ENCODE data around the gene SCG3. TPM values are rescaled to one million over a fixed set of nuclear protein-coding genes. Genes with fewer than 3 reads are reported as not detected.

SCG3 gene
- total RNA-seq, 1 experiment from 2014 or later = not detected

DNA sequence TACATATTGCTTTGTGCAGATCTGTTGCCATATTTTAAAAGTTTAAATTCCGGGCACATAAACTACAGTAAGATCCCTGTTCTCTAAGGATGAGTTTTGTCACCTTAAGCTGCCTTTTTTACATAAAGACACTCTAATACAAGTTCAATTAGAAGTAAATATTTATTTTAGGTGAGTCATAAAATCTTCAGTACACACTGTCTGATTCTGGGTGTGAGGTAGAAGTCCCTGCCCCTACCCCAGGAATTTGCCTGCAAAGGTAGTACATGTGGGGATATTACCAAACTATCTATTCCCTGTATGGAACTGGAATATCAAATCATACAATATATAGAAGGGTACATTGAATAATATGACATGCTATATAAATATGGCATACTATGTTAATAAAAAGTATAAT, 6.3 kb downstream of the SCG3 start:
- CTCF ChIA-PET = no interaction called here
- Mint-ChIP-seq H3K27ac (ENCODE audit: unreplicated experiment) (no peak overlapping the region), H3K4me3 (ENCODE audit: unreplicated experiment) (no peak overlapping the region), H3K9me3 (ENCODE audit: unreplicated experiment) (no peaks in the 10 kb centered on the region), H3K36me3 (ENCODE audit: insufficient read depth, unreplicated experiment) (no peaks in the 10 kb centered on the region), H3K4me1 (ENCODE audit: low read depth, unreplicated experiment) (peaks cover 5% of the 10 kb centered on the region), H3K27me3 (ENCODE audit: insufficient read depth, unreplicated experiment) (peaks cover 12% of the 10 kb centered on the region)
- no TSS peak for BruUV-seq (replicated peaks)
- Histone ChIP-seq H3K9me3 (no peaks in the 10 kb centered on the region), H3K4me1 (0 out of 2 replicates have a peak, but pooled peaks cover 4% of the 10 kb centered on the region), H3K27me3 (replicated peaks; ENCODE audit: control insufficient read depth, insufficient read depth, low read length) (no peaks in the 10 kb centered on the region), H3K36me3 (ENCODE audit: control insufficient read depth, insufficient read depth, low read length) (no peaks in the 10 kb centered on the region), H3K4me3 (ENCODE audit: low read depth, low read length) (no peak overlapping the region)
- peak in 1 of 2 experiments; percentile 5 for DNase-seq
- intact Hi-C loops (cut with micrococcal nuclease; ENCODE audit: unreplicated experiment) = no loop called here
- POLR2A ChIA-PET = no interaction called here
- TF ChIP-seq, protein P1, sequence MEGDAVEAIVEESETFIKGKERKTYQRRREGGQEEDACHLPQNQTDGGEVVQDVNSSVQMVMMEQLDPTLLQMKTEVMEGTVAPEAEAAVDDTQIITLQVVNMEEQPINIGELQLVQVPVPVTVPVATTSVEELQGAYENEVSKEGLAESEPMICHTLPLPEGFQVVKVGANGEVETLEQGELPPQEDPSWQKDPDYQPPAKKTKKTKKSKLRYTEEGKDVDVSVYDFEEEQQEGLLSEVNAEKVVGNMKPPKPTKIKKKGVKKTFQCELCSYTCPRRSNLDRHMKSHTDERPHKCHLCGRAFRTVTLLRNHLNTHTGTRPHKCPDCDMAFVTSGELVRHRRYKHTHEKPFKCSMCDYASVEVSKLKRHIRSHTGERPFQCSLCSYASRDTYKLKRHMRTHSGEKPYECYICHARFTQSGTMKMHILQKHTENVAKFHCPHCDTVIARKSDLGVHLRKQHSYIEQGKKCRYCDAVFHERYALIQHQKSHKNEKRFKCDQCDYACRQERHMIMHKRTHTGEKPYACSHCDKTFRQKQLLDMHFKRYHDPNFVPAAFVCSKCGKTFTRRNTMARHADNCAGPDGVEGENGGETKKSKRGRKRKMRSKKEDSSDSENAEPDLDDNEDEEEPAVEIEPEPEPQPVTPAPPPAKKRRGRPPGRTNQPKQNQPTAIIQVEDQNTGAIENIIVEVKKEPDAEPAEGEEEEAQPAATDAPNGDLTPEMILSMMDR (IDR thresholded peaks at IDR 0.05; ENCODE audit: insufficient read depth in 1 of 2, low read depth in 1 of 2, low read length in 1 of 2, severe bottlenecking in 1 of 2, unreplicated experiment in 1 of 2) = no peak

DNA sequence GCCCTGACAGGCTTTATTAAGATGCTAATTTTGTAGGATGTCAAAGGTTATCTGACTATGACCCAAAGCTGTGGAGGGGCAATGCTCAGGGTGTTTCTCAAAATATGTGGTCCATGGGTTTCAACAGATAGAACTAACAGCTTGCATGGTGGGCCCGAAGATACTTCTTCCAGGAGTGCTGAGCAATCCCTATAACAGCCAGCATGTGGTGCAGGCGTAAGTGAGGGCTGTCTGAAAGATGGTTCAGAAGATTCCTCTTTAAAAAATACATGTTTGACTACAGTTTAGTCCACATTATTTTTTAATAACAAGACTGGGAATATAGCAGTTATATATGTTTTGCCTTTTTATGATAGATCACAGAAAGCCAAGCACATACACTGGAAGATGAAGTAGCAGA, 7.6 kb downstream of the SCG3 start:
- H3K4me3 ChIP-seq (ENCODE audit: low read depth, low read length) = no peak overlapping the region
- no peaks in the 10 kb centered on the region for H3K9me3 ChIP-seq
- 0 out of 2 replicates have a peak, but pooled peaks cover 4% of the 10 kb centered on the region for H3K4me1 ChIP-seq
- TF ChIP-seq, protein P1 (IDR thresholded peaks at IDR 0.05; ENCODE audit: insufficient read depth in 1 of 2, low read depth in 1 of 2, low read length in 1 of 2, severe bottlenecking in 1 of 2, unreplicated experiment in 1 of 2) = no peak
- Mint-ChIP-seq H3K4me3 (ENCODE audit: unreplicated experiment) (no peak overlapping the region), H3K27ac (ENCODE audit: unreplicated experiment) (no peak overlapping the region), H3K4me1 (ENCODE audit: low read depth, unreplicated experiment) (peaks cover 5% of the 10 kb centered on the region), H3K9me3 (ENCODE audit: unreplicated experiment) (no peaks in the 10 kb centered on the region), H3K27me3 (ENCODE audit: insufficient read depth, unreplicated experiment) (peaks cover 11% of the 10 kb centered on the region), H3K36me3 (ENCODE audit: insufficient read depth, unreplicated experiment) (no peaks in the 10 kb centered on the region)
- CTCF ChIA-PET = interaction anchor here (1.0 to 1.9 kb wide), 2 partner anchors 22 to 88 kb away, joined by 3 to 8 read pairs; no protein-coding TSS in a partner anchor
- POLR2A ChIA-PET = no interaction called here
- BruUV-seq (replicated peaks) = no TSS peak
- no peak for DNase-seq
- intact Hi-C loops (cut with micrococcal nuclease; ENCODE audit: unreplicated experiment) = no loop called here
- H3K36me3 ChIP-seq (ENCODE audit: control insufficient read depth, insufficient read depth, low read length) = no peaks in the 10 kb centered on the region
- H3K27me3 ChIP-seq (replicated peaks; ENCODE audit: control insufficient read depth, insufficient read depth, low read length) = no peaks in the 10 kb centered on the region

DNA sequence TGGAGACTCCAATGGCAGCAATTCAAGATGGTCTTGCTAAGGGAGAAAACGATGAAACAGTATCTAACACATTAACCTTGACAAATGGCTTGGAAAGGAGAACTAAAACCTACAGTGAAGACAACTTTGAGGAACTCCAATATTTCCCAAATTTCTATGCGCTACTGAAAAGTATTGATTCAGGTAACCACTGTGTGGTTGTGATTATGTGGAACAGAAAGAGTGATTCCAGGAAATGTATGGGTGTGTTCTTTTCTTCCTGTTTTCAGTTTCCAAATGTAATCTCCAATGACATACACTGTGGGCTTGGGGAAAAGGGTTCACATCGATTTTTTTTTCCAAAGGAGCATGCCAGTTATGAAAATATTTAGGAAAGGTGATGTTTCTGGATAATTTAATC, 10.9 kb downstream of the SCG3 start:
- POLR2A ChIA-PET = no interaction called here
- H3K36me3 ChIP-seq (ENCODE audit: control insufficient read depth, insufficient read depth, low read length) = no peaks in the 10 kb centered on the region
- TF ChIP-seq, protein P1 (IDR thresholded peaks at IDR 0.05; ENCODE audit: insufficient read depth in 1 of 2, low read depth in 1 of 2, low read length in 1 of 2, severe bottlenecking in 1 of 2, unreplicated experiment in 1 of 2) = no peak
- H3K4me1 ChIP-seq = 0 out of 2 replicates have a peak, but pooled peaks cover 4% of the 10 kb centered on the region
- CTCF ChIA-PET = no interaction called here
- intact Hi-C loops (cut with micrococcal nuclease; ENCODE audit: unreplicated experiment) = no loop called here
- no TSS peak for BruUV-seq (replicated peaks)
- no peaks in the 10 kb centered on the region for H3K27me3 ChIP-seq (replicated peaks; ENCODE audit: control insufficient read depth, insufficient read depth, low read length)
- H3K9me3 ChIP-seq = no peaks in the 10 kb centered on the region
- H3K27me3 Mint-ChIP-seq (ENCODE audit: insufficient read depth, unreplicated experiment) = peaks cover 9% of the 10 kb centered on the region
- DNase-seq = no peak
- peaks cover 5% of the 10 kb centered on the region for H3K4me1 Mint-ChIP-seq (ENCODE audit: low read depth, unreplicated experiment)
- H3K4me3 ChIP-seq (ENCODE audit: low read depth, low read length) = no peak overlapping the region
- no peak overlapping the region for H3K27ac Mint-ChIP-seq (ENCODE audit: unreplicated experiment)
- H3K9me3 Mint-ChIP-seq (ENCODE audit: unreplicated experiment) = no peaks in the 10 kb centered on the region
- H3K36me3 Mint-ChIP-seq (ENCODE audit: insufficient read depth, unreplicated experiment) = no peaks in the 10 kb centered on the region
- no peak overlapping the region for H3K4me3 Mint-ChIP-seq (ENCODE audit: unreplicated experiment)
